Uterus (tissue), 2 donors: ENCODE results near the gene ABCB10.

Experiments used
- POLR2A ChIP-seq, 2 donors: fragments of 450-650 bp; IDR thresholded peaks; one replicate each; pipeline ENCODE4 v1.6.1; 2016; ENCODE audit warnings: antibody characterized with exemption in 2 of 2, mild to moderate bottlenecking in 1 of 2, moderate library complexity in 1 of 2
- TF ChIP-seq, protein P1 (sequence below), 4 experiments: fragments of 200-600 bp in 2 of 4; fragments of 450-650 bp in 2 of 4; sonication (generic) in 2 of 4; IDR thresholded peaks; one replicate each; pipeline ENCODE4 v1.5.1; 2016 to 2019; ENCODE audit warnings: antibody characterized with exemption in 4 of 4, mild to moderate bottlenecking in 2 of 4, moderate library complexity in 1 of 4

- TF ChIP-seq, protein P1, sequence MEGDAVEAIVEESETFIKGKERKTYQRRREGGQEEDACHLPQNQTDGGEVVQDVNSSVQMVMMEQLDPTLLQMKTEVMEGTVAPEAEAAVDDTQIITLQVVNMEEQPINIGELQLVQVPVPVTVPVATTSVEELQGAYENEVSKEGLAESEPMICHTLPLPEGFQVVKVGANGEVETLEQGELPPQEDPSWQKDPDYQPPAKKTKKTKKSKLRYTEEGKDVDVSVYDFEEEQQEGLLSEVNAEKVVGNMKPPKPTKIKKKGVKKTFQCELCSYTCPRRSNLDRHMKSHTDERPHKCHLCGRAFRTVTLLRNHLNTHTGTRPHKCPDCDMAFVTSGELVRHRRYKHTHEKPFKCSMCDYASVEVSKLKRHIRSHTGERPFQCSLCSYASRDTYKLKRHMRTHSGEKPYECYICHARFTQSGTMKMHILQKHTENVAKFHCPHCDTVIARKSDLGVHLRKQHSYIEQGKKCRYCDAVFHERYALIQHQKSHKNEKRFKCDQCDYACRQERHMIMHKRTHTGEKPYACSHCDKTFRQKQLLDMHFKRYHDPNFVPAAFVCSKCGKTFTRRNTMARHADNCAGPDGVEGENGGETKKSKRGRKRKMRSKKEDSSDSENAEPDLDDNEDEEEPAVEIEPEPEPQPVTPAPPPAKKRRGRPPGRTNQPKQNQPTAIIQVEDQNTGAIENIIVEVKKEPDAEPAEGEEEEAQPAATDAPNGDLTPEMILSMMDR (IDR thresholded peaks at IDR 0.05) = no peak
- TF ChIP-seq POLR2A (IDR thresholded peaks at IDR 0.05) = no peak
These were observed 3.5 kb downstream of the ABCB10 start for GRCh38 chr1:229554886-229555621.
